Vagina (tissue), 2 donors: Measurements from ENCODE around the gene LTBP2.

Experiments
- POLR2A ChIP-seq, 2 donors: fragments of 450-650 bp; IDR thresholded peaks; one replicate each; pipeline ENCODE4 v1.6.1; 2017; ENCODE audit warnings: antibody characterized with exemption in 2 of 2, mild to moderate bottlenecking in 2 of 2, moderate library complexity in 2 of 2
- POLR2AphosphoS5 ChIP-seq, 2 donors: sonication (generic); formaldehyde crosslinking; IDR thresholded peaks; one replicate each; pipeline ENCODE4 v1.9.0; 2017; ENCODE audit warnings: antibody characterized with exemption in 2 of 2, mild to moderate bottlenecking in 2 of 2, low read depth in 1 of 2; ENCODE audit not compliant: insufficient read depth in 1 of 2
- TF ChIP-seq, protein P1 (sequence below), 3 experiments: fragments of 450-650 bp in 2 of 3; fragments of 200-600 bp in 1 of 3; sonication (generic) in 1 of 3; IDR thresholded peaks; one replicate each; pipeline ENCODE4 v1.5.1; 2017 to 2019; ENCODE audit warnings: antibody characterized with exemption in 3 of 3, mild to moderate bottlenecking in 2 of 3, moderate library complexity in 2 of 3

GRCh38 chr14:74456684-74457564 is 155.1 kb downstream of the LTBP2 start:
- TF ChIP-seq POLR2A (IDR thresholded peaks at IDR 0.05) (no peak), POLR2AphosphoS5 (IDR thresholded peaks at IDR 0.05; ENCODE audit: insufficient read depth in 1 of 2, low read depth in 1 of 2) (no peak)
- TF ChIP-seq, protein P1, sequence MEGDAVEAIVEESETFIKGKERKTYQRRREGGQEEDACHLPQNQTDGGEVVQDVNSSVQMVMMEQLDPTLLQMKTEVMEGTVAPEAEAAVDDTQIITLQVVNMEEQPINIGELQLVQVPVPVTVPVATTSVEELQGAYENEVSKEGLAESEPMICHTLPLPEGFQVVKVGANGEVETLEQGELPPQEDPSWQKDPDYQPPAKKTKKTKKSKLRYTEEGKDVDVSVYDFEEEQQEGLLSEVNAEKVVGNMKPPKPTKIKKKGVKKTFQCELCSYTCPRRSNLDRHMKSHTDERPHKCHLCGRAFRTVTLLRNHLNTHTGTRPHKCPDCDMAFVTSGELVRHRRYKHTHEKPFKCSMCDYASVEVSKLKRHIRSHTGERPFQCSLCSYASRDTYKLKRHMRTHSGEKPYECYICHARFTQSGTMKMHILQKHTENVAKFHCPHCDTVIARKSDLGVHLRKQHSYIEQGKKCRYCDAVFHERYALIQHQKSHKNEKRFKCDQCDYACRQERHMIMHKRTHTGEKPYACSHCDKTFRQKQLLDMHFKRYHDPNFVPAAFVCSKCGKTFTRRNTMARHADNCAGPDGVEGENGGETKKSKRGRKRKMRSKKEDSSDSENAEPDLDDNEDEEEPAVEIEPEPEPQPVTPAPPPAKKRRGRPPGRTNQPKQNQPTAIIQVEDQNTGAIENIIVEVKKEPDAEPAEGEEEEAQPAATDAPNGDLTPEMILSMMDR (IDR thresholded peaks at IDR 0.05), result no peak
